ENCODE results near the gene SCRN3. TPM values are rescaled to one million over a fixed set of nuclear protein-coding genes. Genes with fewer than 3 reads are reported as not detected.
"Not testable (repeated sequence)": the region's sequence is repeated elsewhere in the genome, so short reads cannot be mapped to it uniquely, and the experiment has no call there.

SCRN3 gene
- total and polyA plus RNA-seq, 2 donors (not counting 1 experiment from before 2014, with no cell fraction given): 29.2 to 39.1 TPM

- DNase-seq (ENCODE audit: low read depth in 2 of 2): no peak
- Histone ChIP-seq H3K9ac (ENCODE audit: insufficient read depth, low read length) (no peak overlapping the region), H3K36me3 (ENCODE audit: control insufficient read depth, insufficient read depth, low read length) (no peaks in the 10 kb centered on the region), H3K27me3 (ENCODE audit: control insufficient read depth, insufficient read depth, low read length) (no peaks in the 10 kb centered on the region), H3K4me3 (replicated peaks in 1 of 4; ENCODE audit: control extremely low read depth in 1 of 4, insufficient read depth in 1 of 4, low read depth in 3 of 4, low read length in 4 of 4) (no peak overlapping the region), H3K4me2 (ENCODE audit: extremely low read depth, insufficient read depth, low read length) (no peak overlapping the region), H3K27ac (ENCODE audit: insufficient read depth, low read length) (no peak overlapping the region), H3K9me3 (ENCODE audit: control insufficient read depth, insufficient read depth, low read depth, low read length) (no peaks in the 10 kb centered on the region), H3K4me1 (ENCODE audit: control insufficient read depth, extremely low read depth, insufficient read depth, low read length) (no peaks in the 10 kb centered on the region), H2AFZ (ENCODE audit: low read length) (no peak overlapping the region), H4K20me1 (ENCODE audit: control insufficient read depth, extremely low read depth, insufficient read depth, low read length) (no peaks in the 10 kb centered on the region), H3K79me2 (ENCODE audit: control insufficient read depth, insufficient read depth, low read length) (peaks cover 1% of the 10 kb centered on the region)
- no peak for TF ChIP-seq CTCF (conservative IDR thresholded peaks at IDR 0.05 in 1 of 2, IDR thresholded peaks at IDR 0.05 in 1 of 2; ENCODE audit: low read depth in 1 of 2, low read length in 2 of 2)
- no peak for TF ChIP-seq EZH2 (IDR thresholded peaks at IDR 0.05; ENCODE audit: low read length, missing control alignments)
These were observed 11.7 kb upstream of the SCRN3 start for GRCh38 chr2:174383796-174384195.

DNA sequence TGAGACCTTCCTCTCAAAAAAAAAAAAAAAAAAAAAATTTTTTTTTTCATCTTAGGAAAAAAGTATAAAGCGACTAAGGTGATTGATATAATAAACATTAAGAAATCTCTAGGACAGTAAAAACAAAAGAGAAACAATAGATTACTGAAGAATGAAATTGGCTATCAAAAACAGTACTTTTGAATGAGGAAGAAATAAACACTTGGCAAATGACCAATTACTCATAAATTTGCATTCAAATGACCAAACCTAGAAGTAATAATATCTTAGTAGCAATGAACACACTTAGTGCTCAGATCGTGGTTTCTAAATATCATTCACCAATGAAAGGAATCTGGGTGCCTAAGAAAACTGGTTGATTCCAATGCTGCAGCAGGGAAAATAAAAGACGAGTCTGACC is 10.3 kb upstream of the SCRN3 start:
- TF ChIP-seq CTCF (conservative IDR thresholded peaks at IDR 0.05 in 1 of 2, IDR thresholded peaks at IDR 0.05 in 1 of 2; ENCODE audit: low read depth in 1 of 2, low read length in 2 of 2): no peak
- no peak for TF ChIP-seq EZH2 (IDR thresholded peaks at IDR 0.05; ENCODE audit: low read length, missing control alignments)
- Histone ChIP-seq H3K9me3 (ENCODE audit: control insufficient read depth, insufficient read depth, low read depth, low read length) (no peaks in the 10 kb centered on the region), H4K20me1 (ENCODE audit: control insufficient read depth, extremely low read depth, insufficient read depth, low read length) (no peaks in the 10 kb centered on the region), H3K4me2 (ENCODE audit: extremely low read depth, insufficient read depth, low read length) (no peak overlapping the region), H3K4me1 (ENCODE audit: control insufficient read depth, extremely low read depth, insufficient read depth, low read length) (no peaks in the 10 kb centered on the region), H3K27me3 (ENCODE audit: control insufficient read depth, insufficient read depth, low read length) (no peaks in the 10 kb centered on the region), H3K36me3 (ENCODE audit: control insufficient read depth, insufficient read depth, low read length) (no peaks in the 10 kb centered on the region), H3K4me3 (replicated peaks in 1 of 4; ENCODE audit: control extremely low read depth in 1 of 4, insufficient read depth in 1 of 4, low read depth in 3 of 4, low read length in 4 of 4) (no peak overlapping the region), H3K9ac (ENCODE audit: insufficient read depth, low read length) (no peak overlapping the region), H2AFZ (ENCODE audit: low read length) (no peak overlapping the region), H3K79me2 (ENCODE audit: control insufficient read depth, insufficient read depth, low read length) (peaks cover 1% of the 10 kb centered on the region), H3K27ac (ENCODE audit: insufficient read depth, low read length) (no peak overlapping the region)
- DNase-seq (ENCODE audit: low read depth in 2 of 2): no peak

- not testable (repeated sequence) for H3K27ac ChIP-seq (ENCODE audit: insufficient read depth, low read length); DNase-seq (ENCODE audit: low read depth in 2 of 2); H4K20me1 ChIP-seq (ENCODE audit: control insufficient read depth, extremely low read depth, insufficient read depth, low read length); H3K27me3 ChIP-seq (ENCODE audit: control insufficient read depth, insufficient read depth, low read length); H3K4me2 ChIP-seq (ENCODE audit: extremely low read depth, insufficient read depth, low read length); H3K36me3 ChIP-seq (ENCODE audit: control insufficient read depth, insufficient read depth, low read length); H3K9ac ChIP-seq (ENCODE audit: insufficient read depth, low read length); H3K4me1 ChIP-seq (ENCODE audit: control insufficient read depth, extremely low read depth, insufficient read depth, low read length); H3K9me3 ChIP-seq (ENCODE audit: control insufficient read depth, insufficient read depth, low read depth, low read length); H3K4me3 ChIP-seq (replicated peaks in 1 of 4; ENCODE audit: control extremely low read depth in 1 of 4, insufficient read depth in 1 of 4, low read depth in 3 of 4, low read length in 4 of 4); H2AFZ ChIP-seq (ENCODE audit: low read length)
- H3K79me2 ChIP-seq (ENCODE audit: control insufficient read depth, insufficient read depth, low read length): peaks cover 16% of the 10 kb centered on the region
These were observed 6.8 kb upstream of the SCRN3 start for GRCh38 chr2:174388706-174389105.
